GM18507 (cell line): ENCODE measurements around the gene FALEC.
A peak's percentile ranks its signal among the peaks of the same experiment; 100 is the strongest.
"Not testable (repeated sequence)": the region's sequence is repeated elsewhere in the genome, so short reads cannot be mapped to it uniquely, and the experiment has no call there.

Experiments
- DNase-seq: peaks from one replicate; pipeline ENCODE4 v3.0.0; 2011; ENCODE audit warnings: low read depth; ENCODE audit not compliant: insufficient read length; ENCODE audit errors: extremely low spot score
- FAIRE-seq: peaks from 2 replicates; lab custom pipeline; 2011; peaks lifted over from hg19 to GRCh38; lab: Jason Lieb, UNC

Gene FALEC

GRCh38 chr1:150566589-150567340 lies 51.2 kb downstream of the FALEC start:
- FAIRE-seq, result no peak
- no peak for DNase-seq

GRCh38 chr1:150567341-150567716 lies 51.8 kb downstream of the FALEC start:
- DNase-seq, result no peak
- peak; percentile 86 for FAIRE-seq

DNA sequence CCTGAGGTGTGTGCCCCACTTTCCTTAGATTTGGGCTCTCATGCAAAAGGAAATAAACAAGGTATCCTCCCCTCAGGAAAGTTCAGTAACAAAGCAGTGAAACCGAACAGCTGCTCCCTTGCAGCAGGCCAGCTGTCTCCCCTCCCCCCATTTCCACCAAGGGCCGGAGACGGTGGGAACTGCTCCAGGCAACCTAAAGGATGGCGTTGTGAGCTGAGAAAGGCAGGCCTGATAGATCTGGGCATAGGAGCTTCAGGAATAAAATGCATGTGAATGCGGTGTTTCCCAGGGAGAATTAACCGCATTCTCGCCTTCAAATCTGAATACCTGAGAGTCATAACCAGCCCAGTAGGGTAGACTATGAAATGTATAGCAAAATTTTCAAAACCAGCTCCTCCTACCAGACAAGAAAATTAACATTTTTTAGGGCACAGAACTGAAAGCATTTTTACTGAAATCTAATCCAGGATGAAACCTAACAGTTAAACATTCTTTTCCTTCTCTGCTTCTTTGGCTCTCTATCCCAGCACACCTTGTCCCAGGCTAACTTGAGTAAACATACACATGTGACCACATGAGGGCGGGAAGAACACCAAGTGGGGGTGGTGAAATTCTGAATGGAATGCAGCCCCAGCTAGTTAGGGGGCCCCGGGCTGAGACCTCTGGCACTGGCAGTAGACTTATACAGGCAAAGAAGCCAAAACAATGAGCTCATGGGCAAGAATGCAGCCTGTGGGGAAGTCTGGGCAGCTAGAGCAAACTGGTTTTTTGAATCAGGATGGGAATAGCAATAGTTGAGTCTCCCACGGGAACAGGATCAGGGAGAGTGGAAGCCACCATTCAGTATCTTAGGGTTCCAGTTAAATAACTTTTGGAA lies 52.4 kb downstream of the FALEC start:
- FAIRE-seq, result peak; percentile 5
- no peak for DNase-seq

DNA sequence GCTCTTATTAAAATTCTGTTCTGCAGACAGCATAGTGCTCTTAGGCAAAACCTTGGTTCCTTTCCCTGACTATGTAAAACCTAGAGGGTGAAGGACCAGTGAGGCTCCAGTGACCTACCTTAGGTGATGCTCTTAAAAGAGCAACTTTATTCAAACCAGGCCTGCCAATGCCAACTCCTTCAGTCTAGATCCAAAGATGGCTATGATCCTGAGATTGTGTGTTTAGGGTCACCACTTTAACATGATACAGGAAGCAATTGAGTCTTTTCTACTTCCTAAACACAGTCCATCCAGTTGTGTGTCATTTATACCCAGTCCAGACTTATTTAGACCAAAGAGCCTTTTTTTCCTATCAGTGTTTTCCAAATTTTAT lies 53.0 kb downstream of the FALEC start:
- peak; percentile 38 for FAIRE-seq

DNA sequence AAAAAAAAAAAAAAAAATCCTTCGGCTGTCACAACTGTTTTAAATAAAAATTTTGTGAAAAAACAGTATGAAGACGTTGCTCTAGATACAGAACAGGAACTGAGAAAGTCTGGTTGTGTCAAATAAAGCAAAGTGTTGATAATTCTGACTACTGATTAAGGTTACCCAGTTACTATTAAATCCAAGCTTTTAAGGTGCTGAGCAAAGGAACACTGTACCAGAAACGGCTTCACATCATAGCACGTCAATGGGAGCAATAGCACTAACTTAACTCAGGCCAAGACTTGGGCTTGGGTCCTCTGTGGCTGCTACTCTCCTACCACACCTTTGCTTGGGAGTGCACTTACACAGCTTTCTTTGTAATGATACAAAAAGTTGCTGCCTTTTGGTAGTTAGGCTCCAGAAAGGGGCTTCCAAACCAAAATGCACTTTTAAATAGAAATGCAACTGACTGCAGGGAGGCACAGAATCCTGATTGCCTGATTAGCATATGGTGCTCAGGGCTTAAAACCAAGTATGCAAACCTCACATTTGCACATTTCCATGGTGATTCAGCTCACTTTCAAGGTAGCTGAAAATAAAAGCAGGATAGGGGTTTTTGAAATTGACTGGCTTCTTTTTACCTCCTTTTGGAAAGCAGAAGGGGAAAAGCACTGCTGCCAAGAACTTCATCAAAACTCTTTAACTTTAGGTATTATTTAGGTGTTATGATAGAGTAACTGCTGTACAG lies 57.5 kb downstream of the FALEC start:
- DNase-seq, result no peak
- no peak for FAIRE-seq

More for the DNA sequence above, 53.0 kb downstream of the FALEC start:
- DNase-seq, result no peak

- not testable (repeated sequence) for DNase-seq, FAIRE-seq
Observed at GRCh38 chr1:150573648-150574071, 58.1 kb downstream of the FALEC start.

- DNase-seq (no peak), FAIRE-seq (no peak)
Observed at GRCh38 chr1:150574260-150575071, 58.9 kb downstream of the FALEC start.

- DNase-seq (no peak), FAIRE-seq (no peak)
Observed at GRCh38 chr1:150575072-150575489, 59.5 kb downstream of the FALEC start.

GRCh38 chr1:150575518-150576366 lies 60.2 kb downstream of the FALEC start:
- no peak for FAIRE-seq
- DNase-seq, result no peak

- no peak for FAIRE-seq
- no peak for DNase-seq
Observed at GRCh38 chr1:150576367-150576711, 60.8 kb downstream of the FALEC start.

- no peak for DNase-seq
- FAIRE-seq, result no peak
Observed at GRCh38 chr1:150576794-150577556, 61.4 kb downstream of the FALEC start.

DNA sequence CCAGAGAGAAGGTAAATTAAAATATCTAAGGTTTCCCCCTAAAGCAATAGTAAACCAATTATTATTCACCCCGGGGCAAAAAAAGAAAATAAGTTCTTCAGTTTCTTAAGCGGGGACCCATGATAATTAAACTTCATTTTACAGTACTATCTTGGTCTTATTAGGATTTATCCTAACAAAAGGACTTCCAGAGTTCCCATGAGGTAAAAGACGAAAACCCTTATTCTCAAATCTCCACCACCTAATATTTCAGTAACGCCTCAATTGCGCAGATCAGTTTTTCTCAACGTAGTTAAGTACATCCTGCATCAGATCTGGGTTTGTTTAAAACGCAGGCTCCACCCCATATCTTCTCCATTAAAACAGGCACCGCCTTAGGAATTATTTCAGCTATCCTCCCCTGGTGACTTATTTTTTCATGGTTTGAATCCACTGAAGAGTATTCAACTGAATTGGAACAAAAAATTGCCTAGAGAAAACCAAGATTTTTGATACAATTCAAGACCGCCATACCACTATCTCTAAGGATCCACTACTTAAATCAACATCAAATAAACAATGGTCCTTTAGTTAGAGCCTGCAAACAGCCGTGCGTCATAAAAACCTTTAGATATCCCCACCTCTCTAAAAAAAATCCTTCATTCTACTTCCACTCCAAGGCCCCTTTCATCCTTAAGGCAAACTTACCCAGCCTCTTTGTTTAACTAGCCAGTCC lies 62.2 kb downstream of the FALEC start:
- FAIRE-seq (no peak), DNase-seq (no peak)

GRCh38 chr1:150578272-150579109 lies 62.9 kb downstream of the FALEC start:
- DNase-seq (no peak), FAIRE-seq (no peak)

DNA sequence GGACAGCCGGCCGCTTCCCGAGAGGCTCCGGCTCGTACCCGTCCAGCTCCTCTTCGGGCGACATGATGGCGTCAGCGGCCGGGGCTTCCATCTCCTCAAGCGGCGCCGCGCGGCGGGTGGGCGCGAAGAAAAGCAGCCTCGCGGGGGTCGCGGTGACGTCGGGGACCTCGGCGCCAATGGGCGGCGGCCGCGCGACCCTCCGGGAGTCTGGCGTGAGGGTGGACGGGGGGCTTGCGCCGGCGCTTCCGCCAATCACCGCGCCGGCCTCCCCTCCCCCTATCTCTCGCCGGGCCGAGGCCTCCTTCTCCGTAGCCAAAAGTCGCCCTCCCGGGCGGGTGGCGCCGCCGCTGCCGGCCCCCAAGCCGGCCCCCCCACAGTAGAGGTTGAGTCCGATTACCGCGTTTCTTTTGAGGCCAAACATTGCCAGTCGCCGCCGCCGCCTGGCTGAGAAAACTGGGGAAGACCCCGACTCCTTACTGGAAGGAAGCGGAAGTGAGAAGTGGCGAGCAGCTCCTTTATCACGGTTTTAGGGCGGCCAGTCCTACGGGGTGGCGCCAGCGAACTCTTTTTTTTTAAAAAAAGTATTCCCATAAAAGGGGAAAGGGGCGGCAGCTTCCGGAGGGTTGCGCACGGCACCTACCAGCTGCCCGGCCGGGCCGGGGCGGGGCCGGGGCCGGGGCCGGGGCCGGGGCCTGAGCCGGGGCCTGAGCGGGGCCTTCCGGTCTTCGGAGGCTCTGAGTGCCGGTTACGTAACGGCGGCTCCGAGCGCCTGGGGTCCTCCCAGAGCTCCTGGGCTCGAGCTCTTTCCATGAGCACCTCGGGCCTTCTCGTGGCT lies 63.8 kb downstream of the FALEC start, which contains the start of gene MCL1:
MCL1 (minus strand) TSS at position 501 of the 835 bp plus-strand sequence; CDS start at position 421, 80 bp downstream.
- DNase-seq, result peak; percentile 88
- FAIRE-seq, result peak; percentile 75

- FAIRE-seq, result no peak
- no peak for DNase-seq
Observed at GRCh38 chr1:150579945-150580642, 64.5 kb downstream of the FALEC start.
